Kidney epithelial cell (primary cell): ENCODE data around the gene FBXO17. TPM values are rescaled to one million over a fixed set of nuclear protein-coding genes. Genes with fewer than 3 reads are reported as not detected.

Experiments used
- DNase-seq: peaks from one replicate; pipeline ENCODE4 v3.0.0-alpha.2; 2010; ENCODE audit warnings: low read depth
- H3K27me3 ChIP-seq: 2 replicates; pipeline ENCODE4 v1.6.0; 2011; ENCODE audit warnings: low read length; ENCODE audit not compliant: control insufficient read depth, insufficient read depth
- H3K36me3 ChIP-seq: 2 replicates; pipeline ENCODE4 v1.5.1; 2011; ENCODE audit warnings: low read length; ENCODE audit not compliant: control insufficient read depth, insufficient read depth
- H3K4me3 ChIP-seq: 2 replicates; pipeline ENCODE4 v1.5.1; 2011; ENCODE audit warnings: low read depth, mild to moderate bottlenecking, control low read depth, low read length
- total RNA-seq: library from RNA; depleted of rRNA; stranded (reverse); fragments of >200 nt; gene quantifications from 2 replicates; pipeline ENCODE4 v1.2.3, GENCODE V29; 2015
- TF ChIP-seq, protein P1 (sequence below): IDR thresholded peaks from 2 replicates; pipeline ENCODE4 v1.5.1; 2011; ENCODE audit warnings: mild to moderate bottlenecking, moderate library complexity, low read length, control low read depth, inconsistent platforms; ENCODE audit not compliant: insufficient read depth, poor library complexity, severe bottlenecking

The FBXO17 gene
- total RNA-seq, result 17.9 and 20.1 TPM in 2 replicates

- Histone ChIP-seq H3K27me3 (no peaks in the 10 kb centered on the region), H3K36me3 (no peaks in the 10 kb centered on the region), H3K4me3 (peak within 1 kb of the TSS; percentile 67)
- no peak for DNase-seq
- TF ChIP-seq, protein P1, sequence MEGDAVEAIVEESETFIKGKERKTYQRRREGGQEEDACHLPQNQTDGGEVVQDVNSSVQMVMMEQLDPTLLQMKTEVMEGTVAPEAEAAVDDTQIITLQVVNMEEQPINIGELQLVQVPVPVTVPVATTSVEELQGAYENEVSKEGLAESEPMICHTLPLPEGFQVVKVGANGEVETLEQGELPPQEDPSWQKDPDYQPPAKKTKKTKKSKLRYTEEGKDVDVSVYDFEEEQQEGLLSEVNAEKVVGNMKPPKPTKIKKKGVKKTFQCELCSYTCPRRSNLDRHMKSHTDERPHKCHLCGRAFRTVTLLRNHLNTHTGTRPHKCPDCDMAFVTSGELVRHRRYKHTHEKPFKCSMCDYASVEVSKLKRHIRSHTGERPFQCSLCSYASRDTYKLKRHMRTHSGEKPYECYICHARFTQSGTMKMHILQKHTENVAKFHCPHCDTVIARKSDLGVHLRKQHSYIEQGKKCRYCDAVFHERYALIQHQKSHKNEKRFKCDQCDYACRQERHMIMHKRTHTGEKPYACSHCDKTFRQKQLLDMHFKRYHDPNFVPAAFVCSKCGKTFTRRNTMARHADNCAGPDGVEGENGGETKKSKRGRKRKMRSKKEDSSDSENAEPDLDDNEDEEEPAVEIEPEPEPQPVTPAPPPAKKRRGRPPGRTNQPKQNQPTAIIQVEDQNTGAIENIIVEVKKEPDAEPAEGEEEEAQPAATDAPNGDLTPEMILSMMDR, result no peak
These were observed at the start of gene FBXO17 for GRCh38 chr19:38975214-38975860. TSS of gene FBXO17 (minus strand) at chr19:38975742. CDS start at chr19:38950319, 25,423 bp downstream.

- Histone ChIP-seq H3K36me3 (no peaks in the 10 kb centered on the region), H3K4me3 (no peak overlapping the region), H3K27me3 (no peaks in the 10 kb centered on the region)
- TF ChIP-seq, protein P1, result no peak
- DNase-seq, result no peak
These were observed 49.5 kb upstream of the FBXO17 start for GRCh38 chr19:39024875-39025641.

DNA sequence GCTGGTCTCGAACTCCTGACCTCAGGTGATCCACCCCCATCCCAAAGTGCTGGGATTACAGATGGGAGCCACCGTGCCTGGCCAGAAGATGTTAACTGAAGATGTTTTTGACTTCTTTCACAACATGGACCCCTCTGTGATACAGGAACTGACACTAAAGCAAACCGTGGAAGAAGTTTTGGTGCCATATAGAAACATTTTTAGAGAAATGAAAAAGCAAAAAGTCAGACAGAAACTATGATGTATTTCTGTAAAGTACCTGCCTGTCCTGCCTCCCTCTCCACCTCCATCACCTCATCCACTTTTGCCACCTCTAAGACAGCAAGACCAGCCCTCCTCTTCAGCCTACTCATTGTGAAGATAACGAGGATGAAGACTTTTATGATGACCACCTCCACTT is 45.5 kb upstream of the FBXO17 start:
- no peaks in the 10 kb centered on the region for H3K27me3 ChIP-seq
- H3K4me3 ChIP-seq, result no peak overlapping the region
- no peaks in the 10 kb centered on the region for H3K36me3 ChIP-seq
- DNase-seq, result no peak
- TF ChIP-seq, protein P1, result no peak

DNA sequence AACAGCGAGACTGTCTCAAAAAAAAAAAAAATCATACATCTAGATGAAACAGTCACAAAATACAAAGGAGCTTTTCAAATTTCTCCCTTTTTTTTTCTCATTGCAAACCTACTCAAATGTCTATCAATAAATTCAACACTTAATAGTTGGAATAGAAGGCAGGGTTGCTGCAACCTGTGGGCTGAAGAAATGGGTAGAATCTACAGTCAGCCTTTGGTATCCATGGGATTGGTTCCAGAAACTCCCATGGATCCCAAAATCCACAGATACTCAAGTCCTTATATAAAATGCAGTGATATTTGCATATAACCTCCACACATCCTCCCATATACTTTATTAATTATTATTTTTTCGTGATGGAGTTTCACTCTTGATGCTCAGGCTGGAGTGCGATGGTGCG is 42.1 kb upstream of the FBXO17 start:
- TF ChIP-seq, protein P1, result no peak
- no peak for DNase-seq
- Histone ChIP-seq H3K27me3 (no peaks in the 10 kb centered on the region), H3K4me3 (no peak overlapping the region), H3K36me3 (no peaks in the 10 kb centered on the region)

GRCh38 chr19:39017026-39017425 is 41.5 kb upstream of the FBXO17 start:
- TF ChIP-seq, protein P1, result no peak

DNA sequence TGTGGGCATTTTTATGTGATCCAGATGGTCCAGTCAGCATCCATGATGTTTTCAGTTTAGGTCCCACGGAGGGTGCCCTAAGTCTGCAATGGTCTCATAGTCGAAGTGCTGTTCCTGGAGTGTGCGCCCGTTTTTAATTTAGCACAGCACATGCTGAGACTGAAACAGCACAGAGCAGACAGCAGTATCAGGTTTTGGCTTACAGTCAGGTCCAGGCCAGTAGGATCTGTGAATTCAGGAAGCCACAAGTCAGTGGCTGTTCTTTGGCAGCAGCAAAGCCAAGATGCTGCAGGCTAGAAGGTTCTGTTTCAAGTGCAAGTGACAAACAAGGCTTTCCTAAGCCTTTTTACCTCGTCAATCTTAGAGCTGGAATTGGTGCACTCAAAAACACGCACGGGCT is 38.5 kb upstream of the FBXO17 start:
- TF ChIP-seq, protein P1, result no peak
- no peaks in the 10 kb centered on the region for H3K36me3 ChIP-seq
- no peak for DNase-seq

More at GRCh38 chr19:39017026-39017425, 41.5 kb upstream of the FBXO17 start:
- no peak for DNase-seq
- Histone ChIP-seq H3K27me3 (no peaks in the 10 kb centered on the region), H3K4me3 (no peak overlapping the region), H3K36me3 (no peaks in the 10 kb centered on the region)

More for the DNA sequence above, 38.5 kb upstream of the FBXO17 start:
- no peaks in the 10 kb centered on the region for H3K27me3 ChIP-seq
- no peak overlapping the region for H3K4me3 ChIP-seq
